NB4 (cell line): Measurements from ENCODE around the gene PPM1L.

Experiments
- CTCF ChIP-seq: IDR thresholded peaks from one replicate; pipeline ENCODE4 v1.5.1; 2012; ENCODE audit warnings: low read depth, low read length
- MYC ChIP-seq: IDR thresholded peaks from 2 replicates; pipeline ENCODE4 v1.6.1; 2011; ENCODE audit warnings: low read depth, low read length
- POLR2A ChIP-seq: IDR thresholded peaks from 2 replicates; pipeline ENCODE4 v1.6.1; 2011; ENCODE audit warnings: mild to moderate bottlenecking; ENCODE audit not compliant: insufficient read length; ENCODE audit errors: extremely low read depth

- TF ChIP-seq POLR2A (no peak), CTCF (no peak), MYC (no peak)
Measured at GRCh38 chr3:161014843-161015749, 259.1 kb downstream of the PPM1L start.
